Stimulated activated memory B cell treated with anti-CD40 and anti-IgM and Interleukin-4, amounts not matched to agents 10 μg/mL and 1 μg/mL and 100 μg/mL, for 72 hours (primary cell): ENCODE measurements around the gene TRAPPC2L.
"Not testable (repeated sequence)": the region's sequence is repeated elsewhere in the genome, so short reads cannot be mapped to it uniquely, and the experiment has no call there.

Experiments
- ATAC-seq: fragments of 150-1000 bp; cut with Tn5 transposase; 2 replicates; pipeline ENCODE4 v1.10.0; 2021
- H3K27ac Mint-ChIP-seq: one replicate; pipeline ENCODE4 v1.8.0; 2022; ENCODE audit warnings: mild to moderate bottlenecking, mixed read lengths
- H3K27me3 Mint-ChIP-seq: one replicate; pipeline ENCODE4 v1.8.0; 2022; ENCODE audit warnings: mixed read lengths
- H3K36me3 Mint-ChIP-seq: one replicate; pipeline ENCODE4 v1.8.0; 2022; ENCODE audit warnings: mixed read lengths
- H3K4me1 Mint-ChIP-seq: one replicate; pipeline ENCODE4 v1.8.0; 2022; ENCODE audit warnings: mixed read lengths
- H3K4me3 Mint-ChIP-seq: one replicate; pipeline ENCODE4 v1.8.0; 2022; ENCODE audit warnings: mild to moderate bottlenecking, moderate library complexity, mixed read lengths
- H3K9me3 Mint-ChIP-seq: one replicate; pipeline ENCODE4 v1.8.0; 2022; ENCODE audit warnings: mixed read lengths

TRAPPC2L gene

GRCh38 chr16:88893127-88893968 lies 36.4 kb downstream of the TRAPPC2L start:
- no peak overlapping the region for H3K27ac Mint-ChIP-seq
- no peak for ATAC-seq
- H3K27me3 Mint-ChIP-seq = no peaks in the 10 kb centered on the region

GRCh38 chr16:88894266-88894665 lies 37.3 kb downstream of the TRAPPC2L start:
- H3K27ac Mint-ChIP-seq = peak overlapping the region; percentile 69
- not testable (repeated sequence) for ATAC-seq

More at GRCh38 chr16:88893127-88893968, 36.4 kb downstream of the TRAPPC2L start:
- Mint-ChIP-seq H3K36me3 (peaks cover 46% of the 10 kb centered on the region), H3K4me3 (no peak overlapping the region), H3K4me1 (peaks cover 17% of the 10 kb centered on the region), H3K9me3 (no peaks in the 10 kb centered on the region)

DNA sequence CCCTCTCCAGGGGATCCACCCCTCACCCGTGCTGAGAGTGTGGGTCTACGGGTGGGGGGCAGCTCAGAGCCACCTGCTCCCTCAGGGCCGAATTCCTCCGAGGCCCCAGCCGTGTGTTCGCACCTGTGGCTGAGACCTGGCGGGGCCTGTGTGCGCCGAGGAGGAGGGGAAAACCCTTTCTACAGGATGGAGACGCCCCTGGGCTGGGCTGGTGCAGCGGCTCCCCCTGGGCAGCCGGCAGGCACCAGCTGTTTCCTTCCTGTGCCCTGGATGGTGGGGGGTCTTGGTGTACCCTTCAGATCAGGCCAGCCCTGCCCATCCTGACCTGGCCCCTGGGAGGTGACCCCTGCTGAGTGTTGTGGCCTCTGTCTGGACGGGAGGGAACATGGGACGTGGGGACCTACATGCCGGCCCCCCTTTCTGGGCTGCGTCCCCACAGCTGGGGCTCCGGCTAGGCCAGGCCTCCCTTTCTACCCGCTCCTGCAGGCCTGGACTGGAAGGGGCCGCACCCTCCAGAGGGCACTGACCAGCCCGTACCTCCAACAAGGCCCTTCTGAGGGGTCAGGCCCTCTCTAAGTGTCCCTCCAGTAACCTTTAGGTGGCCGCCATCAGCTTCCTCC lies 37.9 kb downstream of the TRAPPC2L start:
- H3K4me3 Mint-ChIP-seq = no peak overlapping the region
- H3K36me3 Mint-ChIP-seq = peaks cover 40% of the 10 kb centered on the region
- peaks cover 21% of the 10 kb centered on the region for H3K4me1 Mint-ChIP-seq
- no peaks in the 10 kb centered on the region for H3K9me3 Mint-ChIP-seq
- no peaks in the 10 kb centered on the region for H3K27me3 Mint-ChIP-seq
- ATAC-seq = peak; percentile 64
- peak overlapping the region; percentile 69 for H3K27ac Mint-ChIP-seq

More at GRCh38 chr16:88894266-88894665, 37.3 kb downstream of the TRAPPC2L start:
- peaks cover 21% of the 10 kb centered on the region for H3K4me1 Mint-ChIP-seq
- H3K4me3 Mint-ChIP-seq, H3K27me3 Mint-ChIP-seq, H3K9me3 Mint-ChIP-seq: not testable (repeated sequence)
- peaks cover 44% of the 10 kb centered on the region for H3K36me3 Mint-ChIP-seq

- Mint-ChIP-seq H3K27ac (peak overlapping the region; percentile 69), H3K4me3 (no peak overlapping the region), H3K9me3 (no peaks in the 10 kb centered on the region), H3K27me3 (no peaks in the 10 kb centered on the region), H3K36me3 (peaks cover 35% of the 10 kb centered on the region), H3K4me1 (peaks cover 21% of the 10 kb centered on the region)
- peak; percentile 27 for ATAC-seq
Measured at GRCh38 chr16:88895335-88895734, 38.4 kb downstream of the TRAPPC2L start.

GRCh38 chr16:88896238-88897070 lies 39.5 kb downstream of the TRAPPC2L start:
- H3K9me3 Mint-ChIP-seq = no peaks in the 10 kb centered on the region
- H3K36me3 Mint-ChIP-seq = peaks cover 24% of the 10 kb centered on the region
- peak overlapping the region; percentile 69 for H3K27ac Mint-ChIP-seq
- no peak for ATAC-seq
- no peak overlapping the region for H3K4me3 Mint-ChIP-seq
- H3K4me1 Mint-ChIP-seq = peaks cover 16% of the 10 kb centered on the region
- no peaks in the 10 kb centered on the region for H3K27me3 Mint-ChIP-seq

DNA sequence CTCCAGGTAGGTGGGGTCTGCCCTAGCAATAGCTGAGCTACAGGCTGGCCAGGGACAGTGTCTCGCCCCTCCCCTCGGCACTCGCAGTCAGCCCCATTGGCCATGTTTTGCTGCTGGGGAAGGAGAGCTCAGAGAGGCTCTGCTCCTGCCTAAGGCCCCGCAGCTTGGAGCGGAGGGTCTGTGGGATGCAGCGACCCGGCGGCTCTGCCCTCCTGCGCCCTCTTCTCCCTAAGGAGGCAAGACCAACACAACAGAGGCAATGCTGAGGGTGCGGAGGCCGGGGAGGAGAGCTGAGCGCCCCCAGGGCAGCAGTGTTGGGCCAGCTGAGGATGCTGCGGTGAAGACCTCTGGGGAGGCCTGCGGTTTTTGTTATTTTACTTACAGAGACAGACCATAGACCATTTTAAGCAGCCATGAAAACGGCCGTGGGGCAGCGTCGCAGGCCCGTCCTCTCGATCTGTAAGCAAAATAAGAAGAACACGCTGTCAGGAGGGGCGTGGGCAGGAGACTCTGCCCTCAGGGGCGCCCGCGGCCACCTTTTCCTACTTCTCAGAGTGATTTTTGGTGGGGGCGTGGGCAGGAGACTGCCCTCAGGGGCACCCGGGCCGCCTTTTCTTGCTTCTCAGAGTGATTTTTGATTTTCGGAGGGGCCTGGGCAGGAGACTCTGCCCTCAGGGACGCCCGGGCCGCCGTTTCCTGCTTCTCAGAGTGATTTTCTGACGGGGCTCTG lies 40.9 kb downstream of the TRAPPC2L start:
- peaks cover 15% of the 10 kb centered on the region for H3K36me3 Mint-ChIP-seq
- no peak overlapping the region for H3K4me3 Mint-ChIP-seq
- peaks cover 19% of the 10 kb centered on the region for H3K4me1 Mint-ChIP-seq
- no peaks in the 10 kb centered on the region for H3K9me3 Mint-ChIP-seq
- no peak overlapping the region for H3K27ac Mint-ChIP-seq
- ATAC-seq = no peak
- H3K27me3 Mint-ChIP-seq = no peaks in the 10 kb centered on the region

GRCh38 chr16:88899901-88900661 lies 43.2 kb downstream of the TRAPPC2L start:
- peaks cover 21% of the 10 kb centered on the region for H3K4me1 Mint-ChIP-seq
- no peak for ATAC-seq
- no peaks in the 10 kb centered on the region for H3K27me3 Mint-ChIP-seq
- H3K4me3 Mint-ChIP-seq = no peak overlapping the region
- H3K36me3 Mint-ChIP-seq = peaks cover 23% of the 10 kb centered on the region
- H3K27ac Mint-ChIP-seq = no peak overlapping the region
- H3K9me3 Mint-ChIP-seq = no peaks in the 10 kb centered on the region

- Mint-ChIP-seq H3K36me3 (peaks cover 25% of the 10 kb centered on the region), H3K9me3 (no peaks in the 10 kb centered on the region), H3K4me1 (peaks cover 20% of the 10 kb centered on the region), H3K4me3 (no peak overlapping the region), H3K27ac (no peak overlapping the region), H3K27me3 (no peaks in the 10 kb centered on the region)
- no peak for ATAC-seq
Measured at GRCh38 chr16:88900662-88901052, 43.7 kb downstream of the TRAPPC2L start.

DNA sequence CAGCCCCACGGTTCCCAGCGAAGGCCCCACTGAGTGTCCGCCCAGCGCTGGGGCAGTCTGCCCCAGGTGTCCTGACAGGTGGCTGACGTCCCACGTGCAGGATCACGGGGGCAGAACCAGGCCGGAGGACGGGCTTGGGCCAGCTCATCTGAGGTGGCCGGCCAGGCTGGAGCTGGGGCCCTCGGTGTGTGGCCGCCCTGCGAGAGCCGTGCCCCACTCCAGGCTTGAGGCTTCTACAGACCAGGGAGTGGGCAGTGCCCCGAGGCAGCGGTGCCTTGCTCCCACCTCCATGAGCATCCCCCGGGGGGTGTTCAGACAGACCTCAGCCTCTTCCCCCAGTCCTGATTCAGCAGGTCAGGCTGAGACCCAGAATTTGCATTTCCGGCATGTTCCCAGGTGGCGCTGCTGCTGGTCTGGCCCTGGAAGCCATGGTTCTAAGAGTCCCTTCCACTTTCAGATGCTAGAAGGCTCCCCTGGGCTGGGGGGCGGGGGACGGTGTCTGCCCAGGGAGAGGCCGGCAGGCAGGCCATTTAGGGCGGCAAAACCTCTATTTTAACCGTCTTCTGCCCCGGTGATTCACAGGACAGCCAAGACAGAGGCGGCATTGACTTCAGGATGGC lies 44.9 kb downstream of the TRAPPC2L start:
- no peak for ATAC-seq
- Mint-ChIP-seq H3K36me3 (peaks cover 22% of the 10 kb centered on the region), H3K27ac (no peak overlapping the region), H3K27me3 (no peaks in the 10 kb centered on the region), H3K4me3 (no peak overlapping the region), H3K4me1 (peaks cover 31% of the 10 kb centered on the region), H3K9me3 (no peaks in the 10 kb centered on the region)

GRCh38 chr16:88902744-88903143 lies 45.8 kb downstream of the TRAPPC2L start:
- no peak overlapping the region for H3K27ac Mint-ChIP-seq
- no peaks in the 10 kb centered on the region for H3K27me3 Mint-ChIP-seq
- H3K4me1 Mint-ChIP-seq = peaks cover 35% of the 10 kb centered on the region
- ATAC-seq = no peak
- H3K36me3 Mint-ChIP-seq = peaks cover 22% of the 10 kb centered on the region
- no peak overlapping the region for H3K4me3 Mint-ChIP-seq
- H3K9me3 Mint-ChIP-seq = no peaks in the 10 kb centered on the region

DNA sequence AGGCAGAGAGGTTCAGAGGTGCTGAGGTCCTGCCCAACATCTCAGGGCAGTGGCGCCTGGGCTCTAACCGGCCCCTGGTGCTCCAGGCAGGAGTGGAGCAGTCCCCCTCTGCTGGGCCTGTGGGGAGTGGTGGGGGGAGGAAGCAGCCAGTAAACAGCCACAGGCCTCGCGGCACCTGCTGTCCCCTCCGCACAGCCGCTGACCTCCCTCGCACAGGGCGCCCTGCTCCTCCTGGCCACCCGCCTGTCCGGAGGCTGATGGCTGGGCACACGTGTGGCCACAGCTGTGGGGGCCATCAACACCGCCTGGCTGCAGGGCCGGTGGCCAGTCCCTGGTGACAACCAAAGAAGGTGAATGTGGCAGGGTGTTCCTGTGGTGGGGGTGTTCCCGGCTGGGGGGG lies 46.3 kb downstream of the TRAPPC2L start:
- Mint-ChIP-seq H3K4me1 (peaks cover 38% of the 10 kb centered on the region), H3K9me3 (no peaks in the 10 kb centered on the region)
- ATAC-seq = no peak

DNA sequence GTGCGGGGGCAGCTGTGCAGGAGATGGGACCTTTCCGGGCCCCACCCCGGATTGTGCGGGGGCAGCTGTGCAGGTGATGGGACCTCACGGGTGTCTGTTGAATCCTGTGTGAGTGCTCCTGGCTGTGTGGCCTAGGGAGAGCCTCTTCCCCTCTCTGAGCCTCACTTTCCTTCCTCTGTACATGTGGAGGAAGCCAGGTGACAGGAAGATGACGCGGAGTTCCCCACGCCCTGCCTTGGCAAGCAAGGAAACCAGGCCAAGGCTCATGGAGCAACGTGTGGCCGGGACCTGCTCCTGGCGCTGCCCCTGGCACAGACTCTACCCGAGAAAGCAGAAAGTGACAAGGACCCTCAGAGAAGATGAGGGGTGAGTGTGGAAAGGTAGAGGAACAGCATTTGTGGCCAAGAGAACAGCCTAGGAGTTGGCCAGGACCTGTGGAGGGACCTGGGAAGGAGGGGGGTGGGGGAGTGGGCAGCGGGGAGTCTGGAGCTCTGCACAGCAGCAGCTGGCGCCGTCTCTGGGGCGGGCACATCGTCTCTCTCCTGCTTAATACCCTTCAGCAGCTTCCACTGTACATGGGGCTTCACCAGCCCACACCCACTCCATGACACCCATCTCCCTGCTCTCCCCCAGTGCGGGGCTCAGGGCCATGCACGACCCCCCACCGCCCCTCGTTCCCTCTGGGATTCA lies 47.9 kb downstream of the TRAPPC2L start:
- Mint-ChIP-seq H3K27ac (no peak overlapping the region), H3K4me1 (peaks cover 40% of the 10 kb centered on the region), H3K27me3 (no peaks in the 10 kb centered on the region), H3K36me3 (peaks cover 15% of the 10 kb centered on the region), H3K4me3 (no peak overlapping the region), H3K9me3 (no peaks in the 10 kb centered on the region)
- ATAC-seq = no peak

More for the DNA sequence above, 46.3 kb downstream of the TRAPPC2L start:
- peaks cover 20% of the 10 kb centered on the region for H3K36me3 Mint-ChIP-seq
- H3K27ac Mint-ChIP-seq = no peak overlapping the region
- H3K4me3 Mint-ChIP-seq = no peak overlapping the region
- no peaks in the 10 kb centered on the region for H3K27me3 Mint-ChIP-seq

DNA sequence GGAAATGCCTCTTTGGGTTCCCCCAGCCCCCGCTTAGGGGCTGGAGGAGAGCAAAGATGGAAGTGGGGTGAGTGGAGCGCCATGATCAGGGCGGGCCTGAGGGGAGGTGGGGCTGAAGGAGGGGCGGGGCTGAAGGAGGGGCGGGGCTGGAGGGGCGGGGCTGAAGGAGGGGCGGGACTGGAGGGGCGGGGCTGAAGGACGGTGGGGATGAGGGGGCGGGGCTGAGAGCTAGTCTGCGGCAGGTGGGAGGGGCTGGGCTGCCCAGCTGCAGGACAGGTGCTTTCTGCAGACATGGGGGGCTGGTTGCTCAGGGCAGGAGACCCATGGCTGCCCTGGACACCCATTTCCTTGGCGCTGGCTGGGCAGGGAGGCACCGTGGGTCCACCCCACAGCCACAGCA lies 48.6 kb downstream of the TRAPPC2L start:
- peak; percentile 13 for ATAC-seq
- no peaks in the 10 kb centered on the region for H3K27me3 Mint-ChIP-seq
- H3K27ac Mint-ChIP-seq = no peak overlapping the region
- peaks cover 22% of the 10 kb centered on the region for H3K36me3 Mint-ChIP-seq
- no peaks in the 10 kb centered on the region for H3K9me3 Mint-ChIP-seq
- no peak overlapping the region for H3K4me3 Mint-ChIP-seq
- H3K4me1 Mint-ChIP-seq = peaks cover 47% of the 10 kb centered on the region
